ENCODE data around the gene TOR1AIP2.

- no peak for TF ChIP-seq POLR2A (IDR thresholded peaks at IDR 0.05)
- no peak for TF ChIP-seq POLR2AphosphoS5 (IDR thresholded peaks at IDR 0.05)
- TF ChIP-seq, protein P1, sequence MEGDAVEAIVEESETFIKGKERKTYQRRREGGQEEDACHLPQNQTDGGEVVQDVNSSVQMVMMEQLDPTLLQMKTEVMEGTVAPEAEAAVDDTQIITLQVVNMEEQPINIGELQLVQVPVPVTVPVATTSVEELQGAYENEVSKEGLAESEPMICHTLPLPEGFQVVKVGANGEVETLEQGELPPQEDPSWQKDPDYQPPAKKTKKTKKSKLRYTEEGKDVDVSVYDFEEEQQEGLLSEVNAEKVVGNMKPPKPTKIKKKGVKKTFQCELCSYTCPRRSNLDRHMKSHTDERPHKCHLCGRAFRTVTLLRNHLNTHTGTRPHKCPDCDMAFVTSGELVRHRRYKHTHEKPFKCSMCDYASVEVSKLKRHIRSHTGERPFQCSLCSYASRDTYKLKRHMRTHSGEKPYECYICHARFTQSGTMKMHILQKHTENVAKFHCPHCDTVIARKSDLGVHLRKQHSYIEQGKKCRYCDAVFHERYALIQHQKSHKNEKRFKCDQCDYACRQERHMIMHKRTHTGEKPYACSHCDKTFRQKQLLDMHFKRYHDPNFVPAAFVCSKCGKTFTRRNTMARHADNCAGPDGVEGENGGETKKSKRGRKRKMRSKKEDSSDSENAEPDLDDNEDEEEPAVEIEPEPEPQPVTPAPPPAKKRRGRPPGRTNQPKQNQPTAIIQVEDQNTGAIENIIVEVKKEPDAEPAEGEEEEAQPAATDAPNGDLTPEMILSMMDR (IDR thresholded peaks at IDR 0.05 in 8 of 11, conservative IDR thresholded peaks at IDR 0.05 in 3 of 11): no peak
Measured at GRCh38 chr1:179910934-179911333, 33.3 kb upstream of the TOR1AIP2 start.

All from spleen (tissue), 7 donors.